HEK293T (cell line): ENCODE data around the gene PSMD5.

Experiments used
- CTCF ChIA-PET: fragments of 350-600 bp; formaldehyde crosslinking; extraction: SDS; loops from one replicate; lab custom pipeline; 2021; ENCODE audit warnings: antibody characterized with exemption, inconsistent platforms; lab: Yijun Ruan, JAX
- POLR2A ChIA-PET: fragments of 350-600 bp; formaldehyde crosslinking; extraction: SDS; loops from one replicate; lab custom pipeline; 2020; ENCODE audit warnings: antibody characterized with exemption, inconsistent platforms; lab: Yijun Ruan, JAX
- DNase-seq: peaks from one replicate; pipeline ENCODE4 v3.0.0; 2012; ENCODE audit warnings: mixed read lengths; ENCODE audit errors: extremely low spot score
- ARNT ChIP-seq: fragments of 450-650 bp; IDR thresholded peaks from 2 replicates; pipeline ENCODE4 v1.6.1; 2017; ENCODE audit warnings: mild to moderate bottlenecking
- BHLHE40 ChIP-seq: fragments of 450-650 bp; IDR thresholded peaks from 2 replicates; pipeline ENCODE4 v1.6.1; 2016; ENCODE audit warnings: mild to moderate bottlenecking, moderate library complexity, borderline replicate concordance
- CTBP1 ChIP-seq: fragments of 450-650 bp; IDR thresholded peaks from 2 replicates; pipeline ENCODE4 v1.6.1; 2016; ENCODE audit warnings: borderline replicate concordance
- ELF4 ChIP-seq: fragments of 450-650 bp; IDR thresholded peaks from 2 replicates; pipeline ENCODE4 v1.6.1; 2017; ENCODE audit warnings: antibody characterized with exemption
- FOXA1 ChIP-seq: fragments of 450-650 bp; IDR thresholded peaks from 2 replicates; pipeline ENCODE4 v1.6.1; 2016; ENCODE audit warnings: mild to moderate bottlenecking
- FOXK2 ChIP-seq: fragments of 450-650 bp; IDR thresholded peaks from 2 replicates; pipeline ENCODE4 v1.6.1; 2016; ENCODE audit warnings: mild to moderate bottlenecking
- FOXM1 ChIP-seq: fragments of 450-650 bp; IDR thresholded peaks from 2 replicates; pipeline ENCODE4 v1.6.1; 2017; ENCODE audit warnings: mild to moderate bottlenecking, borderline replicate concordance
- HDGF ChIP-seq: fragments of 450-650 bp; IDR thresholded peaks from 2 replicates; pipeline ENCODE4 v1.6.1; 2017; ENCODE audit warnings: antibody characterized with exemption, borderline replicate concordance
- L3MBTL2 ChIP-seq: fragments of 450-650 bp; conservative IDR thresholded peaks from 2 replicates; pipeline ENCODE4 v1.6.1; 2016; ENCODE audit warnings: mild to moderate bottlenecking
- LEF1 ChIP-seq: fragments of 450-650 bp; IDR thresholded peaks from 2 replicates; pipeline ENCODE4 v1.6.1; 2017; ENCODE audit warnings: mild to moderate bottlenecking, borderline replicate concordance
- NFRKB ChIP-seq: fragments of 450-650 bp; IDR thresholded peaks from 2 replicates; pipeline ENCODE4 v1.6.1; 2016; ENCODE audit warnings: mild to moderate bottlenecking, moderate library complexity
- PKNOX1 ChIP-seq: fragments of 450-650 bp; IDR thresholded peaks from 2 replicates; pipeline ENCODE4 v1.6.1; 2016
- SP1 ChIP-seq: fragments of 450-650 bp; IDR thresholded peaks from 2 replicates; pipeline ENCODE4 v1.6.1; 2017
- SUZ12 ChIP-seq: fragments of 450-650 bp; IDR thresholded peaks from 2 replicates; pipeline ENCODE4 v1.6.1; 2016; ENCODE audit warnings: mild to moderate bottlenecking
- TARDBP ChIP-seq: fragments of 450-650 bp; IDR thresholded peaks from 2 replicates; pipeline ENCODE4 v1.6.1; 2016
- ZNF384 ChIP-seq: fragments of 450-650 bp; IDR thresholded peaks from 2 replicates; pipeline ENCODE4 v1.6.1; 2016

The PSMD5 gene

GRCh38 chr9:120888626-120889025 is 45.9 kb upstream of the PSMD5 start:
- TF ChIP-seq L3MBTL2: no peak
- no peak for TF ChIP-seq BHLHE40
- TF ChIP-seq ELF4: no peak
- DNase-seq: no peak
- POLR2A ChIA-PET: no interaction called here
- CTCF ChIA-PET: no interaction called here

- ChIA-PET CTCF (interaction anchor here (0.6 kb wide), 1 partner anchor 13 kb away, joined by 3 read pairs; no protein-coding TSS in a partner anchor), POLR2A (no interaction called here)
- DNase-seq: no peak
- TF ChIP-seq HDGF (no peak), FOXM1 (no peak), ZNF384 (no peak), ARNT (no peak), ELF4 (no peak), FOXK2 (no peak), FOXA1 (no peak), SUZ12 (no peak), PKNOX1 (no peak), TARDBP (no peak), CTBP1 (no peak)
Observed at GRCh38 chr9:120886490-120886967, 43.8 kb upstream of the PSMD5 start.

- TF ChIP-seq NFRKB: no peak
- TF ChIP-seq SP1: no peak
- TF ChIP-seq SUZ12: no peak
- no peak for TF ChIP-seq ELF4
- TF ChIP-seq BHLHE40: no peak
- no peak for TF ChIP-seq PKNOX1
- no peak for TF ChIP-seq CTBP1
- TF ChIP-seq FOXK2: no peak
- TF ChIP-seq L3MBTL2: no peak
- TF ChIP-seq LEF1: no peak
- TF ChIP-seq HDGF: no peak
- TF ChIP-seq ARNT: no peak
- no peak for TF ChIP-seq ZNF384
- ChIA-PET CTCF (interaction anchor here (0.6 kb wide), 1 partner anchor 14 kb away, joined by 3 read pairs; no protein-coding TSS in a partner anchor), POLR2A (interaction anchor here (0.7 kb wide), 1 partner anchor 9 kb away, joined by 3 read pairs; the partner anchor contains the start of gene PHF19)
- no peak for DNase-seq
Observed at GRCh38 chr9:120885958-120886357, 43.2 kb upstream of the PSMD5 start.

GRCh38 chr9:120885457-120885856 is 42.7 kb upstream of the PSMD5 start:
- ChIA-PET POLR2A (interaction anchor here (0.7 kb wide), 1 partner anchor 8 kb away, joined by 3 read pairs; the partner anchor contains the start of gene PHF19), CTCF (no interaction called here)
- no peak for DNase-seq
- TF ChIP-seq FOXK2 (no peak), BHLHE40 (no peak), L3MBTL2 (no peak), SUZ12 (no peak), CTBP1 (no peak)

- ChIA-PET POLR2A (no interaction called here), CTCF (no interaction called here)
- TF ChIP-seq L3MBTL2 (no peak), LEF1 (no peak), PKNOX1 (no peak), ELF4 (no peak), FOXA1 (no peak), CTBP1 (no peak), FOXK2 (no peak), HDGF (no peak), SP1 (no peak), BHLHE40 (no peak)
- no peak for DNase-seq
Observed at GRCh38 chr9:120883608-120883996, 40.9 kb upstream of the PSMD5 start.

- CTCF ChIA-PET: no interaction called here
- TF ChIP-seq FOXK2: no peak
- TF ChIP-seq NFRKB: no peak
- TF ChIP-seq SUZ12: no peak
- no peak for TF ChIP-seq TARDBP
- no peak for TF ChIP-seq HDGF
- no peak for TF ChIP-seq L3MBTL2
- no peak for TF ChIP-seq ZNF384
- no peak for TF ChIP-seq LEF1
- DNase-seq: no peak
- POLR2A ChIA-PET: no interaction called here
Observed at GRCh38 chr9:120882935-120883607, 40.3 kb upstream of the PSMD5 start.

GRCh38 chr9:120879446-120879845 is 36.7 kb upstream of the PSMD5 start:
- TF ChIP-seq NFRKB (no peak), SUZ12 (no peak)
- CTCF ChIA-PET: interaction anchor here (0.6 to 0.7 kb wide), 2 partner anchors 11 to 17 kb away, joined by 3 read pairs; no protein-coding TSS in a partner anchor
- POLR2A ChIA-PET: no interaction called here
- no peak for DNase-seq
